ENCODE measurements around the gene PAIP2B.
"Not testable (repeated sequence)": the region's sequence is repeated elsewhere in the genome, so short reads cannot be mapped to it uniquely, and the experiment has no call there.

Gene PAIP2B

DNA sequence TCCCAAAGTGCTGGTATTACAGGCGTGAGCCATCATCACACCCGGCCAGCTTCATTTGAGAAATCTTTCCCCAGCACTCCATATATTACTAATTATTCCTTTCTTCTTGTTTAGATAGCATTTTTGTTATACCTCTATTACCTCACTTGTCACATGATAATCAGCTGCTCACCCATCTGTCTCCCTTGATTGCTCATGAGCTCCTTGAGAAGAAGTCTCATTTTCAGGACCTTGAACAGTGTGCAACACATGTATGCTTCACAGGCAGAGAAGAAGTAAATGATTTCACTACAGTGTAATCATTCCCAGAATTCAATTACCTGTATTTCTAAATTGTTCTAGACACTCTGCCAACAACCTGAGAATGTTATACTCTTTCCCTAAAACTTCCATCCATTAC lies 6.2 kb downstream of the PAIP2B start:
- in situ Hi-C loops (cut with MboI; ENCODE audit: low sequenced_read_pairs), result no loop called here

DNA sequence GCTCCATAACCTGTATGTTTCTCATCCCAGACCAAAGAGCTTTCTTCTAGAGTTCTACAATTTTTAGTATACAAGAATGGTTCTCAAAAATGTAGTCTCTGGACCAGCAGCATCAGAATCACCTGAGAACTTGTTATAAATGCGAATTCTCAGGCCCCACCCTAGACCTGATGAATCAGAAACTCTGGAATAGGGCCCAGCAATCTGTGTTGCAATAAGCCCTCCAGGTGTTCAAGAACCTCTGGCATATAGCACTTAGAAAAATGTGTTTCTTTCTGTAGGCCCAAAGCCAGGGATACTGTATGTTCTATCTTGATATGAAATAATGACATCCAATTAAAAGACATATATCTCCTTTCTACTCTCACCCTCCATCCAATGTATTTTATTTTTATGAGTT lies 10.4 kb downstream of the PAIP2B start:
- in situ Hi-C loops (cut with MboI; ENCODE audit: low sequenced_read_pairs), result no loop called here

DNA sequence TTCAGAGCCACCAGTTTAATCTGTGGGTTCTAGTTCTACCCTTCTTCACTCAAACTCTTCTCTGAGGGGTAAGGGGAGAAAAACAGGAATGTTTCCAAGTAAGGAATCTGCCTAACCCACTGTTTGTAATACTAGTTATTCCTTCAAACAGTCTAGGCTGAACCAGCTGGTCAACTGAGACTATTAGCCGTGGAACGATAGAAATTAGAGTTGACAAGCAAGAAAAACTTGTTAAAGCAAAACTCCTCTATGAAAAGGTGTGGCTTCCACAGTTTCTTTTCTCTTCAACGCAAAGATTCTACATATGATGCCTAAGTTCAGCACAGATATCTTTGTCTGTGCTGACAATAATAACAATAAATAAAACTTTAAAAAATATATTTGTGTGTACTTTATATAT lies 11.5 kb downstream of the PAIP2B start:
- in situ Hi-C loops (cut with MboI; ENCODE audit: low sequenced_read_pairs), result no loop called here

DNA sequence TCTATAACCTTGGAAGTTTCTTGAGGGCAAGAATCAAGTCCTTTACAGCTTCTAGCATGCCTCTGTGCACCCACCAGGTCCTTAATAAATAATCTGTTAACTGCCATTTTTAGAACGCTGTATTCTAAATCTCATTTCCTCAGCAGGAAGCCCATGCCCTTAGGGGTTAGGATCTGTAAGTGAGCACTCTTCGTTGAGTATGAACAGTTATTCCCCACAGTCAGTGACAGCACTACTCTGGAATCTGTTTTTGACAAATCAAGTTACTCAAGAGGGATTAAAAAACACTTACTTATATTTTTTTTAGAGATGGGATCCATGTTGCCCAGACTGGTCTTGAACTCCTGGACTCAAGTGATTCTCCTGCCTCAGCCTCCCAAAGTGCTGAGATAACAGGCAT lies 14.6 kb downstream of the PAIP2B start:
- in situ Hi-C loops (cut with MboI; ENCODE audit: low sequenced_read_pairs), result no loop called here

DNA sequence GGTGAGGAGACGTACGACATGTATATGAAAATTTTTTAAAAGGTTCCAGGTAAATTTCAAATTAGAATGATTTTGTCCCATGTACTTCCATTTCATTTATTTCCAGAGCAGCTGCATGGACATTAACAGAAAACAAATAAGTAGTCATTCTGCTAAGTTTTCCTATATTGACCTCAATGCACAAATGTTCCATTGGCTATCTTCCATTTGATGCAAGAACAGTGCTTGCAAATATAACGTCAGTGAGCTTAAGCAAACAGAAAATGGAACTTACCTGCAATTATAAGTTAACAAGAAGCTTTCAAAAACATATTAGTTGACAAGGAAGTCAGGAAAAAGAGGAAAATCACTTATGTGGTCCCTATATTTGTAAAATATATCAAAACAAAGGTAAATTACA lies 16.6 kb downstream of the PAIP2B start:
- in situ Hi-C loops (cut with MboI; ENCODE audit: low sequenced_read_pairs), result no loop called here

DNA sequence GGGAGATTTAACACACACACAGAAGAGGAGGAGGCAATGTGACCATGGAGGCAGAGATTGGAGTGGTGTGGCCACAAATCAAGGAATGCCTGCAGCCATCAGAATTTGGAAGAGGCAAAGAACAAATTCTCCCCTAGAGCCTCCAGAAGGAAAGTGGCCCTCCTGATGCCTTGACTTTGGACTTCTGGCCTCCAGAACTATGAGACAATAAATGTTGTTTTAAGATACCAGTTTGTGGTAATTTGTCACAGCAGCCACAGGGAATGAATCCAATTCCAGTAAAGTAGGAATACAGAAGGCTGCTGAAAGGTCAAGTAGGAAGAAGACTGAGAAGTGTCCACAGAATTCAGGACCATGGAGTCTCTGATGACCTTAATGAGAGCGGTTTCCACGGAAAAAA lies 18.1 kb downstream of the PAIP2B start:
- in situ Hi-C loops (cut with MboI; ENCODE audit: low sequenced_read_pairs), result no loop called here

DNA sequence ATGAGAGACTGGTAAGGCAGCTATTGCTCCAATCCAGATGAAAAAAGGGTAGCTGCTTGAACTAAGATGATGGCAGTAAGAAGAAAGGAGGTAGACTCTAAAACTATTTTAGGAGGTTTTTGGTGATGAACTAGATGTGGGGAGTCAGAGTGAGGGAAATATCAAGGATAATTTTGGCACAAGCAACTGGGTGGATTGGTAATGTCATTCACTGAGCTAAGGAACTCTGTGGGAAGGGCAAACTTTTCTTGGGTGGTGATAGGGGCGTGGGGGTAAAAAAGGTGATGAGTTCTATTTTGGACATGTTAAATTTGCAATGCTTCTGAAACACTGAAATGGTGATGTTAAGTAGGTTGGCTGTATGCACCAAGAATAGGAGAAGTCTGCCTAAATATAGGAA lies 19.3 kb downstream of the PAIP2B start:
- in situ Hi-C loops (cut with MboI; ENCODE audit: low sequenced_read_pairs), result no loop called here

DNA sequence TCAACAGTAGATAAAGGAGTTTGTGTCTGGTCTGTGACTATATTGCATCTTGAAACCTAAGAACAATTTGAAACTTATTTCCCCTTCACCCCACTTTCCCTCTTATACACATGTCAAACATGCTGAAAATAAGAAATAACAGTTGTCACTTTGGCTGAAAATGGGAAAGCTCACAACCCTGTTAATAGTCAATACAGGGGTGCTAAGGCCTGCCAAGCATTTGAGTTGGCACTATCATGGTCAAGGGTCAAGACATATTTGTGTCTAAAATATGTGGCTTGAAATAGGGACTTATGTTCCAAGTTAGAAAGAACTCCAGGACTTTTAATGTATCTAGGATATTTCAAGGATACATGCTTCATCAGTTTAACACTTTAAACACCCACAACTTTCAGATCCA lies 20.6 kb downstream of the PAIP2B start:
- in situ Hi-C loops (cut with MboI; ENCODE audit: low sequenced_read_pairs), result no loop called here

DNA sequence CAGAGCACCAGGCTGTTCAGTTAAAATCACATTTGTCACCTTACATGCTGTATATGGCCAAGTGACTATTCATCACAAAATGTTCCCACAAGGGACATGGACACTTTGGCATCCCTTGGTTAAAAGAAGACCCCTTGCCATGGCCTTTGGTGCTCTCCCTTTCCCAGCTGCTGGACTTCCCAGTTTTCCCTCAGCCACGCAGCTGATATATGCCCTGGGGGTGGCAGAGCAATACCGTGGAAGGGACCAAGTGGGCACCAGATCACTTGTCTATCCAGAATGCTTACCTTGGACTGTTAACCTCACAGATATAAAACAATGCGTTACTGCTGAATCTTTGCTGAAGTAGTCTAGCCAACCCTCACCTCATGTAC lies 35.3 kb downstream of the PAIP2B start:
- in situ Hi-C loops (cut with MboI; ENCODE audit: low sequenced_read_pairs), result no loop called here

DNA sequence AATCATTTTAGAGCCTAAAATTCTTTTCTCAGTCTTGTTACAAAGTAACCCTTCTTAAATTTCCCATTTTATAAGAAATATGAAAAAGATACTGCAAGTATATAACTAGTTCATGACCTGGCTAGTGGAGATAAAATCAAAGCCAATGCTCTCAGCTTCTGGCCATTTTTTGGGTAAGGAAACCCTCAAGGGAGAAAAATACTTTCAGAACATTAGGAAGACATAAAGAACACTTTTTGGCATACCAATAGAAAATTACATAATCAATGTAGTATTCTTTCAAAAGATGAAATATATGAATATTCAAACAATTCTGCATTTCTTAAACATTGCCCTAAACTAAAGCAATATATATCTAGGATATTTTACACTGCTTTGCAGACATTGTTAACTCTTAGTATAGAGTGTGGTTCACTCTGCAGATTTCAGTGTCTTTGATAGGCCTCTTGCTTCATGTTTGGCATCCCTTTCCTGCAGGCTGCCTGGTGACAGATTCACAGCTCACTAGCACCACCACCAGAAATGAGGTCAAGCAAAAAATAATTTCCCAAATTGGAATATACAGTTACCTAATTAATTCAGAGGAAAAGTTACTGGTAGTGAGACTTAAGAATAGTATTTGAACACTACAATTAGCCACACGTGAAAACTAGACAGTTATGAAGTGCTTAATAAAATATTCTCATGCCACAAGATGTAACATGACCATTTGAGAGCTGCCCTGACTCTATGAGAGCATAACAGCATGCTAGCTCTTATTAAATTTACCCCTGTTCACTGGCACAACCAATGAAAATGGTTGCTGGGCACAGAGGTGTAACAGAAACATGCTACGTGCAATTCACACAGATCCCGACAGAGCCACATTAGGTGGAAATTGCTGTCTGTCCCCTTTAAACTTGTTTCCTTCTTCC lies 36.0 kb downstream of the PAIP2B start:
- in situ Hi-C loops (cut with MboI; ENCODE audit: low sequenced_read_pairs), result no loop called here

DNA sequence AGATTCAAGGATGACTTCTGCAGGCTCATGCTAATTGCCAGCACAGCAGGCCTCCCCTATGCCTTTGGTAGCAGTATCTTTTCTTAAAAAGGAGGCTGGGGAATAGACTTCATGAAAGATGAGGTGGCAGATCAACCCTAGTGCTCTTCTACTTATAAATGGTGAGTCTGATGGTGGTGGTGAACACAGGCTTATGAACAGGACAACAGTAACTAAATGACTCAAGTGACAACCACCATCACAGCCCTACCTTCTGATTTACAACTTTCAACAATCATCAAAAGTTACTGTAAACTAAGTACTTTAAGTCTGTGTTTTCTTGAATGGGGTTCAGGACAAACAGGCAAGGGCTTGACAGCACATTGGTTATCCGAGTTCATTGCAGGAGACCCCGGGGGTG lies 39.3 kb downstream of the PAIP2B start:
- in situ Hi-C loops (cut with MboI; ENCODE audit: low sequenced_read_pairs), result no loop called here

DNA sequence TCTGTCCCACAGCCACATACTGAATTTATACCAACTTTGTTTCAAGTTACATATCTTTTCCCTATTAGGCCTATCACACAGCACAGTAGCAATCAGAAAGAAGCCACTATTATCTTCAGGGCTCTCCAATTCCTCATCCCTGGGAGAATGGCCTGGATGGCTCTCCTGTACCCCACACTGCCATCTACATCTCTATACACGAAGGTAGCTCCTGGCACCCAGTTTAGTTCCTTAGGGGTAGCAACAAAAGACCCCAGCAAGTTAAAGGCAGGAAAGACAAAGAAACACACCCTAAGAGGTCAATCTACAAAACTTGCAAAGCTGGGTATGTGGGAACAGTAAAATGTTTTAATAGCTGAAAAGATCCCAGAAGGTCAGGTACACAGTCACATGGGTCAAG lies 39.9 kb downstream of the PAIP2B start:
- in situ Hi-C loops (cut with MboI; ENCODE audit: low sequenced_read_pairs), result no loop called here

DNA sequence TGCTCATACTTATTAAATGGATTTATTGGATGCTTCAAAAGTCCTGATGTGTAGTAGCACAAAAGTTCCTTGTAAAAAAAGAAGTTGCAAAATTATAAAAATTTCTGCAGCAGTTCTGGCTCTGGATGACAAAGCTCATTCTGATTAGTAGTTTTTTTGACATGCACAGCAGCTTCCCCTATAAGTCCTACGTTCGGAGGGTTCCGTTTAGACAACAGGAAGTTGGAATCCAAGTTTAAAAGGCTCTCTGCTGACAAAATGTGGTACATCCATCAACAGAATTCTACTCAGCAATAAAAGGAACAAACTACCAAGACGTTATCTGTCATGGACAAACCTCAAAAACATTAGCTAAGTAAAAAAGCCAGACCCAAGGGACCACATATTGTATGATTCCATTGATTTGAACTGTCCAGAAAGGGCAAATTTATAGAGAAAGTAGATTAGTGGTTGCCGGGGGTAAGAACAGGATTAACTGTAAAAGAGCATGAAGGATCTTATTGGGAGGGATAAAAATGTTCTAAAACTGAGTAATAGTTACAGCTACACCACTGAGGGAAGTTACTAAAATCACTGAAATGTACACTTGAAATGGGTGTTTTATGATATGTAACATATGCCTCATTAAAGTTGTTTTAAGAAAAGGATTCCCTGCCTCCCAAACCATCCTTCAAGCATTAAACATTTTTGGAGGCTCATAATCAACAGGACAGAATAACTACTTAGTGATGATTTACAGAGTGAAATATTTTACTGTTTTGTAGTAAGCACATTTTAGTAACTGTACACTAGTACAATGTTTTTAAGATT lies 43.4 kb downstream of the PAIP2B start:
- in situ Hi-C loops (cut with MboI; ENCODE audit: low sequenced_read_pairs), result not testable (repeated sequence)

DNA sequence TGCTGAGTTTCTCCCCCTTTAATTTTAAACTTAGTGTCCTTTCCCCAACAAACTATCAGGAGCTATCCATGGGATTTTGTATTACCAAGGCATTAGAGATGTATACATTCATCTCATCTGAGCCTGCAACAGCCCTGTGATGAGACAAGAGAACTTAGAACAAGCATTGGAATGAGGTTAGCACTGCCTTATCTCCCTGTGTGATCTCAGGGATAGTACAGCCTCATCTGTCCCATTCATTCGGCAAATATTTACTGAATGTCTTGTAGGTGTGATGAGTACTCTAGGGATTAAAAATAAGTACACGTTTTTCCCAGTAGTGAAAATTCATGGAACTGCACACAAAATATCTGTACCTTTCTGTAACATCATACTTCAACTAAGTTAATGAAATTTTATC lies 45.6 kb downstream of the PAIP2B start:
- in situ Hi-C loops (cut with MboI; ENCODE audit: low sequenced_read_pairs), result no loop called here

DNA sequence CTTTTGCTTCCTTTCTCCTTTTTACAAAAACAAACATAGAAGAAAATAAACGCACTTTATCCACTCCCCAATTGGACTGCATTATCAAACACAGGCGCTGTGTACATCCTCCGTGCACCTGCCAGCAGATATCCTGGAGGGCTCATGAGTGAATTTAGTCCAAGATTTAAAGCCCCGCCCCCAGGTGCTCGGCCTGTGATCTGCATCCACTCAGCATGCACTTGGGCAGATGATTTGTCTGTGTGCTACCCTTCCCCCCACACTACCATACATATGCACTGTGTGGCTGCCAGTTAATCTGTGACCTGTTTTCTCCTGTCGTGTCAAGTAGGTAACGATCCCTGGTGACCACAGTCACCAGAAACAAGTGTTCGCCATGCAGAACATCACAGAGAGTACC lies 48.1 kb downstream of the PAIP2B start:
- in situ Hi-C loops (cut with MboI; ENCODE audit: low sequenced_read_pairs), result not testable (repeated sequence)

DNA sequence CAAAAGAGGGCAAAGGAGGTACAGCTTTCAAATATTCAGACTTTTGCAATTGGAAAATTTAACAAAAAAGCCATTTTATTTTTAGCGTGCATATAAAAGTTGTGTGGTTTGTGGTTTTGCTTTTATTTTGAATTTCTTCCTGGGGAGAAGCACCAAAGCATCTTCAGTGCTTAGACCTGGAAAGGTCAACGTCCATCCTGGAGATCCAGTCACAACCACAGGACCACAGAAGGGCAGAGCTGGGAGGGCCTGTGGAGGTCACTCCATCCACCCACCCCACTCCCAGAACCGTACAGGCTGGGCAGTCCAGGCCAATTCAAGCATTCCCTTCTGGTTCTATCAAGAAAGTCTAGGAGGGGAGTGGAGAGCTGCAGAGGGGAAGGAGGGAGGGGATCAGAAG lies 52.7 kb downstream of the PAIP2B start:
- in situ Hi-C loops (cut with MboI; ENCODE audit: low sequenced_read_pairs), result loop anchor here (25.0 kb wide), 1 partner anchor 338 kb away; no protein-coding TSS in a partner anchor

DNA sequence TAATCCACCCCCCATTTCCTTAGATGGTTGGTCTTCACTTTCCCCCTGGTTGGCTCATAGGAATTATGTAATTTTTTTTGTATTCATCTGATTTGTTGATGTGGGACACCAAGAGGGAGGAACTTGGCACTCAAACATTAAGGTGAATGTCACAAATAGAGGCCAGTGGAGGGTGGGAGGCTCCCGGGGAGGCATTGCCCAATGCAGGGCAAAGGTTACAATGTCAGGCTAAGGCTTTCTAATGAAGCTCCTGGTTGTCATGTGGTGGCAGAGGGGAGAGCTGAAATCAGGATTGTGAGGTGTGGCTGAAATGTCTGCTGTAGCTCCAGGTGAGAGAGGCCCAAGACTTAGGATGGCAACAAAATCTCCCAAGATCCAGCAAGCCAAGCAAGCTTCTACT lies 53.8 kb downstream of the PAIP2B start:
- in situ Hi-C loops (cut with MboI; ENCODE audit: low sequenced_read_pairs), result loop anchor here (25.0 kb wide), 1 partner anchor 339 kb away; no protein-coding TSS in a partner anchor

DNA sequence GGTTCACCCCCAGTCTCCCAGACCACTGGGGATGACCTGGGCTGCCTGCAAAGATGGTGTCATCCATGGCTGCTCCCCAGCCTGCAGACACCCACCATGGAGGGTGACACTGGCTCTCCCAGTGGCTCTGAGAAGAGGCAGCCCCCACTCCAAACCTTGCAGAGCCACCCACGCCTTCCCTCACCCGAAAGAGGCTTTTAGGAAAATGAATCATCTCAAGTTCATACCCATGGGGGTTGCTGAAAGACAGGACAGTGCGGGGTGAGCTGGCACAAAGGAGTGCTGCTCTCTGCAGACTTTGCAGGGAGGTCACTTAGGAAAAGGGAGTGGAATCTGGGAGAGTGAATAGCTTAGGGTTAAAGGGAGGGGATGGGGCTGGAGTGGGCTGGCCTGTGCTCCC lies 60.1 kb downstream of the PAIP2B start:
- in situ Hi-C loops (cut with MboI; ENCODE audit: low sequenced_read_pairs), result loop anchor here (25.0 kb wide), 1 partner anchor 345 kb away; no protein-coding TSS in a partner anchor

DNA sequence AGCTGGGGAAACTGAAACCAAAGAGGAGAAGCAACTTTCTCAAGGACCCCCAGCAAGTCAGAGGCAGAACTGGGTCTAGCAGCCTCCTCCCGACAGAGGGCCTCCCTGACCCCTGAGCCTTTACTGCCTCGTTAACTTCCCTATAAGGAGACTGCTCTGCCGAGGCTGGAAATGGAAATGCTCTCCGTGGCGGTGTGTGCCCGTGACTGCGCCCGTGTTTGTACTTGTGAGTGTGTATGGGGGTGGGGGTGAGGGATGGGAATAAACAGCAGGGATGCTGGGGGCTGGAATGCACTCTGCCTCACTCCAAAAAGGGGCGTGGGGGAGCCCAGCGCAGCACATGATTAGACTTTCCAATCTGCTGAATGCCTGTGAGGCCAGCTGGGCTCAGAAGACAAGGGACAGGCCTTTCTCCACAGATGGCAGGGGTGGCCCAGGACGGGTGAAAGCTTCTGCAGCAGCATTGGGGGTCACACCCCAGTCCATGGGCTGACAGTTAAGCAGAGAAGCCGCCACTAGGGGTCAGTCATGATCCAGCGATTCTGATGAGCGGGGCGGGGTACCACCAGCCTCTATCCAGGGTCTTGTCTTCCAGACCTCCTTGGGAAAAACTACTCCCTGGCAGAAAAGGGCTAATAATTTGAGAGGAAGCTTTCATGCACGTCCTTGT lies 69.6 kb downstream of the PAIP2B start:
- in situ Hi-C loops (cut with MboI; ENCODE audit: low sequenced_read_pairs), result loop anchor here (25.0 kb wide), 1 partner anchor 355 kb away; no protein-coding TSS in a partner anchor

DNA sequence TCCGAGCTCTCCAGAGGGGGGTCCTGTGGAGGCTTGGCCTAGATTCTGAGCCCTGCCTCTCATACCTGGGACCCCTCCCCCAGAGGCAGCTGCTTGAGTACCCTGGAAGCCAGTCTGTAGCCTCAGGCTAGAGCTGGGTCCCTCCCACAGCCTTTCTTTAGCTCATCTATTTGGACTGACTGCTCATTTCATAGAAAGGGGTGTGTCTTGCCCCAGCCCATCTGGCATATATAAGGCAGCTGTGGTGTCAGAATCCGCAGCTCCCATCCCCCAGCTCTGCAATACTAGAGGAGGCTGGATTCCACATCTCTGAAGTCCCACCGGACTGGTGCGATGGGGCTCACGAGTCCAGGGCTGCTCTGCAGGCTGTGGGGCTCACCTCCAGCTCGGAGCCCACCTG lies 70.3 kb downstream of the PAIP2B start:
- in situ Hi-C loops (cut with MboI; ENCODE audit: low sequenced_read_pairs), result loop anchor here (25.0 kb wide), 1 partner anchor 356 kb away; no protein-coding TSS in a partner anchor

DNA sequence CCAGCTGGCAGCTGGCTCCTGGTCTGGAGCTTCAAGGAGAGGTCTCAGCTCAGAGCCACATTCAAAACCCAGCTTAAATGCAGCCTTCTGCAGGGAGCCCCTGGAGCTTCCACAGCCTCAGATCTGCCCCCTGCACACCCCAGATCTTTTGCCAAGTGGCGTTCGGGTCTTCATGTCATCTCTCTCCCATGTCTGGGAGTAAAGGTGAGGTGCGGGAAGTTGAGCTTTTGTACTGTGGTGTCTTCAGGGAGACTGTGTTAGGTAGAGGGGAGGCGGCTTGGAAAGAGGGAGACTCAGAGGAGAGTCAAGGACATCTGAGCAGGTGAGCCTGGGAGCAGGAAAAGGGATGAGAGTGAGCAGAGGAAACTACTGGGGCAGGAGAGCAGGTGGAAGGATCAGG lies 71.1 kb downstream of the PAIP2B start:
- in situ Hi-C loops (cut with MboI; ENCODE audit: low sequenced_read_pairs), result loop anchor here (25.0 kb wide), 1 partner anchor 356 kb away; no protein-coding TSS in a partner anchor
